HL-60 (cell line): ENCODE results near the gene UGT1A4.

ENCODE experiments used
- CTCF ChIP-seq: IDR thresholded peaks from one replicate; pipeline ENCODE4 v1.5.1; 2011; ENCODE audit warnings: low read length, control low read depth, inconsistent platforms; ENCODE audit not compliant: insufficient read depth
- GABPA ChIP-seq: IDR thresholded peaks from 2 replicates; pipeline ENCODE4 v1.6.1; 2012; ENCODE audit warnings: low read depth
- POLR2AphosphoS5 ChIP-seq: IDR thresholded peaks from 2 replicates; pipeline ENCODE4 v1.6.1; 2012; ENCODE audit warnings: low read depth
- REST ChIP-seq: IDR thresholded peaks from 2 replicates; pipeline ENCODE4 v1.6.1; 2012; ENCODE audit warnings: low read depth; ENCODE audit not compliant: insufficient replicate concordance

- TF ChIP-seq CTCF = no peak
- no peak for TF ChIP-seq POLR2AphosphoS5
- TF ChIP-seq GABPA = no peak
- no peak for TF ChIP-seq REST
These were observed 102.7 kb downstream of the UGT1A4 start for GRCh38 chr2:233821196-233821595.
